Activated T-cell treated with anti-CD3 and anti-CD28 coated beads for 48 hours (primary cell): Measurements from ENCODE around the gene EFHC1.
A peak's percentile ranks its signal among the peaks of the same experiment; 100 is the strongest.

Experiments
- DNase-seq: peaks from one replicate; pipeline ENCODE4 v3.0.0-alpha.2; 2020; ENCODE audit warnings: low read depth

Gene EFHC1

DNA sequence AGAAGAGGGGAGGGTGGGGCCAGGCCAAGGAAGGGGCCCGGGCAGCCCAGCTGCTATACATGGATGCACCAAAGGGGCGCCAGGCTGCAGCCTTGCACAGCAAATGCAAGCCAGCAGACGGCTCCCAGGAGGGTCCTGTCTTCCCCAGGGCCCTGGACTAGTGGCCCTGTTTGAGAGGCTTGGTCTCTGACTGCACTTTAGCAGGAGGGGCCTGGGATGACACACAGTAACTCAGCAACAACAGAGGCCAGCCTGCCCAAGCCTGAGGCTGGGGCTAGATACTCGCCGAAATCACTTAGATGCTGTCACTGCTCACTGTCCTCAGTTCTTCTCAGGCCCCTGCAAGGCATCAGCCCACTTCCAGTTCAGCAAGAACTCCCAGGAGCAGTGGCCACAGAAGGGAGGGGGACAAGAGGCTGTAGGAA, 83.2 kb downstream of the EFHC1 start:
- no peak for DNase-seq

GRCh38 chr6:52503851-52504781, 84.0 kb downstream of the EFHC1 start:
- DNase-seq: no peak

- no peak for DNase-seq
Observed at GRCh38 chr6:52504782-52505136, 84.6 kb downstream of the EFHC1 start.

DNA sequence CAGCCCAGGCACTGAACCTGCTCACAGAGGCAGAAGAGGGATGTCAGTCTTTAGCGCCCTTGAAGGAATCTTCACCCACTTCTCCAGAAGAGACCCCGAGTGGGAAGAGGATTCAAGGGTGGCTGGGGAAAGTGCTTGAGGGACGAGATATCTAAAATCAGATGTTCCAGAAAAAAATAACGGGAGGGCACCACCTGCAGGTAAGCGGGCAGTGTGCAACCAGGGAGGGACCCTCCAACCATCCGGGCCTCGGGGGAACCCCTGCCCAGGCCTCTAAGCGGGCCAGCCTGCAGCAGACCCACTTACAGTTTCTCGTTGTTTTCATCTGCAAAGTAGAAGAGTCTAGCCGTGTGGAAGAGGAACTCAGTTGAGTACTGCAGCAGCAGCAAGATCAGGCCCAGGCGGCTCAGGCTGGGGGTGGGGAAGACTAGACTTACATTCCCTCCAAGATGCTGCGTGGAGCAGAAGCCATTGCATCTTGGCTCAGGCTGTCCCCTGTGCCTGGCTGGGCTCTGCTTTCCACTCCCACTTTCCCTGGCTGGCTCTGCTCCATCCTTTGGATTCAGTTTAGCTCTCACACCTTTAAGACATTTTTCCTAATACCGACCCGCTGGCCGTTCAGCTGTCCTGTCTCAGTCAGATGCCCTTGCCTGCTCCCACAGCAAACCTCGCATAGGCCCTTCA, 85.7 kb downstream of the EFHC1 start:
- DNase-seq: no peak

DNA sequence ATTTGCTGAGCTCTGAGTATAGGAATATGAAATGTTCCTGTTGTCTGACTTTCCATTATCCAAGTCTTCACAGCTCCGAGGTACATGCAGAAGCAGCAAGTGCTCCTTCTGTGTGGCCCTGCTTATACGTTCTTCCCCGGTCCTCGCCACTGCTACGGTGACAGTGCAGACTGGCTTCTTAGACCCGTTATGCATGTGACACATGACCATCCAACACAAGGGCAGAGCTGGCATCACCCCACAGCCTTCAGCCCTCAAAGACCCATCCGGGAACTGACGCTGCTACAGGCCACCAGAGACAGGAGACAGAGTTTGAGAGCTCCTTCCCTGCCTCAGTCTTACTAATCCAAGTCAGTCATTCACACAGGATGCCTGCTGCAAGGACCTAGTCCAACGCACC, 86.3 kb downstream of the EFHC1 start:
- DNase-seq: no peak

DNA sequence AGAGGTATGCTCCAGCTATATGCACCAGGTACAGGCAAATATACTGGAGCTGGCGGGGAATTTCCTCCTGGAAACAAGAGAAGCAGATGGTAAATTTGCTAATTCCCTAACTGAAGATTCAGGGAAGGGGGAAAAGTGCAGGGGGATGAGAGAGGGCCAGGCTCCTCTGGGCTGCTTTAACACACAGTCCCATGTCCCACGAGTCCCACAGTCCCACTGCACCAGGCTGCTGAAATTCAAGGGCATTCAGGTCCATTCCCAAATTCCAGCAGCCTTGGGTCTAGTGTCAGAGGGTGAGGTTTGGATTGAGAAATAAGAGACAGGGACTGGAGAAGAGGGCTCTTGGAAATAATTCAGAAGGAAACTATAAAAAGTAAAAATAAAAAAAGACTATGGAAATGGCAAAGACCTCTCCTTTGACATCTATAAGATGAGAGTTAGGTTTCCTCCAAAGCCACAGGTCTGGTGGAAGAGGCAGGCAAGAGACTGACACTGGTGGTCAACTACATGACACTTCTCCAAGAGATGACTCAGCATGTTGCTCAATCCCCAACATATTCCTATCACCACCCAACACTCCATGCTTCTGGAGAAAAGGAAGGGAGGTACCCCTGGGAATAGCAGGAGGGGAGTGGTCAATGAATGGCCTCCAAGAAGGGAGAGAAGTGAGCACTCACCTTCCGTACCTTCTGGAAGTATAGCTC, 87.6 kb downstream of the EFHC1 start:
- no peak for DNase-seq

- no peak for DNase-seq
Observed at GRCh38 chr6:52508261-52508739, 88.2 kb downstream of the EFHC1 start.

DNA sequence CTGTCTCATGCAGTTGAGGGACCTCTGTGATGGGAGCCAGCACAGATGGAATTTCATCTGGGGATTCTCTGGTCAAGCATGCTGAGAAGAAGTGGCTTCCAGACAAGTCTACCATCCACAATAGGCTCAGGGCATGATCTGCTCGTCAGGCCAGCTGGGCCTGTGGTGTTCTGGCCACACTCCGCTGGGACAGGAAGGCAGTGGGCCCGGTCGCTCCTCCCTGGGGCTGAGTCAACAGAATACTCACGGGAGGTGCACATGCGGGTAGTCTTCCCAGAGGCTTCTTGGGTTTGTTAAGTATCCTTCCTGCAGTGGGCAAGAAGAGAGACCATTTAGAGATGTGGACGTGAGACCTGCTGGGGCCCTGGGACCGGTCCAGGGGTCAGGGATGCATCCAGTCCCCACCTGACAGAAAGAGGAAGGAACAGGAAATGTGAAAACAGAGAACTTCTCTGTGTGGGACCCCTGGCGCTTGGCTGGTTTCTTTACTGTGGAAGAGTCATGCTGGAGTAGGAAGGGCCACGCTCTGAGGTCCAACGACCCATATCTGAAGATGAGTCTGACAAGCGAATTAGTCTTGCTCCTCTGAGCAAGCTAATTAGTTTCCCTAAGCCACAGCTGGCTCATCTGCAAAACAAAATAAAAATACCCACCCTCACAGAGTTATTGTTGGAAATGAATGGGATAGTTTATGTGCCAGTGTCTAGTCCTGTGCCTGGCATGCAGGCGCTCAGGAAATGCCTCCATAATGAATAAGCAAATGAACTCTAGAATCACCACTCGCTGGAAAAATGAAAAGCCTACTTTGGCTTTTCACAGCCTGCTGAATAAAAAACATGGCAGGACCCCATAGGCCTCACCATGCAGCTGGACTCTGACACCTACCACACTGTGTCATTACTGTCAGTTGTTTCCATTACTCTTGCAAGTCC, 89.4 kb downstream of the EFHC1 start:
- no peak for DNase-seq

GRCh38 chr6:52510213-52510562, 90.0 kb downstream of the EFHC1 start:
- DNase-seq: no peak

DNA sequence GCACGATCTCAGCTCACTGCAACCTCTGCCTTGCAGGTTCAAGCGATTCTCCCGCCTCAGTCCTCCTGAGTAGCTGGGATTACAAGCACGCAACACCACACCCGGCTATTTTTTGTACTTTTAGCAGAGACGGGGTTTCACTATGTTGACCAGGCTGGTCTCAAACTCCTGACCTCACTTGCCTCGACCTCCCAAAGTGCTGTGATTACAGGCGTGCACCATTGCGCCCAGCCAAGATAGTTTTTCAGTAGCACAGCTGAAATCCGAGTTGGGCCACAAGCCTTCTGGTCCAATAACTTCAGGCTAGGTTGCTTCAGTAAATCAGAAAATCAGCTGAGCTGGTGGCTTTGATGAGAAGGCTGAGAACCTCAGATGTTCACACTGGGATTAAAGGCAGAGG, 91.0 kb downstream of the EFHC1 start:
- no peak for DNase-seq

DNA sequence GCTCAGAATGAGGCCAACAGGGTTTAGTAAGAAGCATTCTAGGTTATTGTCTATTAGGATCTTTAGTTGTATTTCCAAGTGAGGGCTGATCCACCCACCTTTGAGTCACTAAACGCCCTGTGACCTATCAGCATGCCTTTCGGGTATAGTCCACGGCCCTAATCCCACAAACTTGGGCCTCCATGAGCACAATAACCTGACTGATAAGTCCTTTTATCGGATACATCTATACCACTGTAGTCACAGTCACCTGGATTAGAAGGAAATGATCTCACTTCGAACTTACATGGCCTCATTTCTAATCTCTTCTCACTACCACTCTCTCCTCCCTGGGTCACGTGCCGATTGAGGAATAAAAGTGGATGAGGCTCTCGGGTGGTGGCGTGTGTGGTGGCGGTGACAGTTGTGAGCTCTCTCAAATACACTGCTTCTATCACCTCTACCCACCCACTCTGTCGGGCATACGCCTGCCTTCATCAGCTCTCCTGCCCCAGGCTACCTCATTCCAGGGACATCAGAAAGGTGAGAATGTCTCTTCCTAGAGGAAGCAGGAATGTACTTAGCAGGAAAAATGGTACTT, 91.5 kb downstream of the EFHC1 start:
- no peak for DNase-seq

GRCh38 chr6:52512199-52512598, 92.1 kb downstream of the EFHC1 start:
- DNase-seq: no peak

DNA sequence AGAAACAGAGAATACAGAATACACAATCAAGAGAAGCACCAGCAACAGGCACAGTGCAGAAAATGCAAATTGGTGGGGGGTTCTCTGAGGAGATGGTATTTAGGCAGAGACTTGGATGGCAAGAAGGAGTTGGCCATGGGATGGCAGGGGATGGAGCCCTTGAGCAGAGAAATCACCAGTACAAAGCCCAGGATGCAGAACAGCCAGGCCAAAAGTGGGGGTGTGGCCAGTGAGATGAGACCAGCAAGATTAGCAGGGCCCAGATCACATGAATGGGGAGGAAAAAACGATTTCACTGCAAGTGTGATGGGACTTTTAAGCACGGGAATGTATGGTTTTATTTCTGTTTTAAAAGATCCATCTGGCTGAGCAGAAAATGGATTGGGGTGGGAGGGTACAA, 93.3 kb downstream of the EFHC1 start:
- no peak for DNase-seq

GRCh38 chr6:52513896-52514295, 93.8 kb downstream of the EFHC1 start:
- DNase-seq: no peak

- DNase-seq: no peak
Observed at GRCh38 chr6:52514514-52514913, 94.4 kb downstream of the EFHC1 start.

DNA sequence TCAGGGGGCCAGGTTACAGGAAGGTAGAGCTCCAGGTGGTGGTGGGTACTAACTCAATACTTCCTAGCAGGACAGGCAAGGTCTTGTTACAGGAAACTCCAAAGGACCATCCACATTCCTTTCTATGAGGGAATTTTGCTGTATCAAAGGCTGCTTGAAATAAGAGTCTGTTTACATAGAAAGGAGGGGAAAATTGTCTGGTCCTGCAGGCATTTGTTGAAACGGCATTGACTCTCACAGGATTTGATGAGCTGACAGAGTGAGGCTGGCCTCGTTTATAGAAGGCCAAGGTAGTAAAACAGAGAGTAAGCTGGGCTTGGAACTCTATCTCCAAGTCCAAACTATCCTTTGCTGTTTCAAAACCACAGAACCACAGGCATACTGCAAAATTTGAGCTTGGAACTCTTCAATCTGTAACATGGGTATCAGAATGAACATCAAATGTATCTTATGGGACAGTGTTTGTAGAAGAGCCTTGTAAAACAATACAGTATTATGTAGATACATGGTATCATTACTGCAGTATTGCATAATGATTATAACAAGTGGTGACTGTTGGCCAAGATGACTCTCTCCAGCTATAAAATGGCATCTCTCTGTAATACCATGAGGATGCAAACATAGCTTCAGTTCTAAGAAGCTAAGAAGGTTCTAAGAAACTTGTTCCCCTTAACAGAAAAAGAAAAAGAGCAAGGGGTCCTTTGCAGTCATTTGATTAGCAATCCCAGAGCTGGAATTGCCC, 95.2 kb downstream of the EFHC1 start:
- DNase-seq: no peak

DNA sequence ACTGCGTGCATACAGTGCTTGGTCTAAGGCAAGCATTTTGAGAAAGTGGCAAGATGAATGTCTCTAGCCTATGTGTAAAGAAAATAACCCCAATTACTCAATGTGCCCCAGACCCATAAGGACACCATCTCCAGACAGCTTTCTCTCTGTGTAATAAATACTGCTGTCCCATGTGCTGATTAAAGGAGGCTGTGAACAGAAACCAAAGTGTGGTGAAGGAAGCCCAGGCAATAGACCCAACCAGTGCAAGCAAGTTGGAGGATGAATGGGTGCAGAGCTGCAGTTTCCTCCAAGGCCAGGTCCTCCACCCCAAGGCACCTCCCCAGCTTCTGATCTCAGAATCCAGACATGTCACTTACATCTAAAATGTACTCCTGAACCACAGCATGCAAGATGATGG, 96.1 kb downstream of the EFHC1 start:
- DNase-seq: no peak

GRCh38 chr6:52516943-52517342, 96.8 kb downstream of the EFHC1 start:
- no peak for DNase-seq

DNA sequence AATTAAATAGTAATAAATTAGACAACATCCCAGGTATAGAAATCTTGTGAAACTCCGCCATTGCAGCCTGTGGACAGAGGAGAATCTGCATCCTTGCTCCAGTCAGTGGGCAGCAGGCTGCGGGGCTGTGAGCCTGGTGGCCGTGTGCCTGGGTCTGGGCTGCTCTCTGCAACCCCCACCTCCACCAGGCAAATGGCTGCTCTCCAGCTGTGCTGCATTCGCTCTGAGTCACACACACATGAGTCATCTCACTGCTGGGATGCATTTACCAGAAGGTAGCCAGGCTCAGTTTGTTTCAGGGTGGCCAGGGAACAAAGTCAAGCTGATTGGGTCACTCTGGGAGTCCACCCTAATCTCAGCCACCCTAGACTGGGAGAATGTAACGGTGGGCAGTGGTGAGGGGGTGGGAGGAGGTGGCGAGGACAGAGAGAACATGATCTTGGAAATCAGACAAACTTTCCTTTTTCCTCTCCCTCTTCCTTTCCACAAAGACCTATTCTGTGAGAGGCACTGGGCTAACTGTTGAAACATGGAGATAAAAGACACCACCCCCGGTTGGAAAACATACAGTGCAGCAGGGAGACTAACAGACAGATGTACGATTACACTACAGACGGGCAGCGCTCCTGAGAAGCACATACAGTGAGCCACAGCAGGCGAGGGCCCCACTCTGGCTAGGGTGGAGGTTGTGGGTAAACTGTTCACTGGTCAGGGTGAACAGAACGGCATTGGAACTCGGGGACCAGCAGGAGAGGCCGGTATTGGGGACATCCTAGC, 97.5 kb downstream of the EFHC1 start:
- peak; percentile 40 for DNase-seq
